GM18870 (cell line): ENCODE data around the gene TMEM234.
A peak's percentile ranks its signal among the peaks of the same experiment; 100 is the strongest.

Experiments used
- ATAC-seq: cut with Tn5 transposase; IDR thresholded peaks from one replicate; pipeline ENCODE4 v1.9.1; 2021; ENCODE audit warnings: moderate library complexity; ENCODE audit not compliant: unreplicated experiment

TMEM234 gene

DNA sequence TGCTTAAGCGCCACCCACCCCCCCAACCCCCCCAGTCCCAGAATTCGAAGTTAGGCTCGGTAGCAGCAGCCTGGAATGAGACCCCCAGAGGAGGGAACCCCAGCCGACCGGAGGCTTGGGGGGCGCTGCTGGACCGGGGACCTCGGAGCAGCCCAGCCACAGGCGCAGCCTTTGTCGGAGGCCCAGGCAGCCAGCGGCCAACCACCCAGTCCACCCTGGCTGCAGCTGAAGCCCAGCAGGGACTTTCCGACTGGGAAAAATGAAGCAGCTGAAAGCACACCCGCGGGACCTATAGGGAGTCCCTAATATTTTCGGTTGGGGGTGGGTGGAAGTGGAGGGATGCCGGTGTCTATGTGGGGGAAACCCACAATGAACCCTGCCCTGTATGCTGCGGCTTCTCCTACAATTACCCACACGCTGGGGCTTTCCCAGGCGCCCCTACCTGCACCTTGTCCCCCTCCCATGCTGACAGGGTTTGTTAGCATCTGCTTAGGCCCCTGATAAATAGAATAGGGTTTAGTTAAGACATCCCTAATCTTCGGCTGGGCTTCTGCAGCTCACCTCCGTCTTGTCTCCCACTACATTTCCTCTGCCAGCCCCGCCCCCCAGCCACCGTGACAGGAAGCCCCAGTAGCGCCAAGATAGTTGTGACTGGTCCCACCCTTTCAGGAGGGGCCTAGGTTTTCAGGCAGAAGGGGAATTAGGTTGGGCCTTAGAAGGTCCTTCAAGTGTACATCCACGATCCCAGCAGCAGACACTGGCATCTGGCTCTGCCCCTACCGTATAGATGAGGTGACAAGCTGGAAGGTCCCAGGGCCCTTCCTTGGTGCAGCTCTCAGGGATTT, 20.9 kb downstream of the TMEM234 start:
- peak; percentile 45 for ATAC-seq

DNA sequence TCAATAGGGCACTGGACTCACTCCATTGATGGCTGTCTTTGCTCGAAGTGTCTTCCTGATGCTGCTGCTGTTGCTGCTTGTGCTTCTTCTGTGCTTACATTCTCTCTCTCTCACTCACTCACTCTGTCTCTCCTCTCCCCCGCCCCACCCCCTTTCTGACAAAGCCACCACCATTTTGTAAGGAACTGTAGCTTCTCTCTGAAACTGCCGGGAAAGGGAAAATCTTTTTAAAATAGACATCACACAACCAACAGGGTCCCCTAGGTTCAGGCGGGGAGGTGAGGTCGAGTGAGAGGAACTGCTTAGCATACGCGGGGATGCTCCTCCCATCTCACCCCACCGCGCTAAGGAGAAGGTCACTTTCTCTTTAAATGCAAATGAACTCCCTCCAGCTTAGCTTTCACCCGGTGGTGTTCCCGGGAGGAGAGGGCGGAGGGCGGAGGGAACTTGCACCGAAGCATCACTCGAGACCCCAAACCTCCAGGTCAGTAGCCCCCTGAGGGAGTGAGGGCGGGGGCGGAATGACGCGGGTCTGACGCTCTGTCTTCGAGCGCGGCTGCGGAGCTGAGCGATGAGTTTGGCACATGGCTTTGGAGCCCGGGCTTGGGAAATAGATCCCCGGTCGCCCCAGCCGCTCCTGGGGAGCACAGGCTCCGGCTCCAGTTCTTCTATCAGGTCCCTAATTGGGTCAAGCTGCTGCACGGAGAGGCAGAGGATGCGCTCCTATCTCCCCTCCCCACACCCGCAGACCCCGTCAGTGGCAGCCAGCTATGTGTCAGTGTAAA, 21.7 kb downstream of the TMEM234 start, which contains the start of gene CCDC28B:
CCDC28B (plus strand) TSS at position 370 of the 785 bp plus-strand sequence. CDS start 1,341 bp downstream, outside the sequence.
- no peak for ATAC-seq

DNA sequence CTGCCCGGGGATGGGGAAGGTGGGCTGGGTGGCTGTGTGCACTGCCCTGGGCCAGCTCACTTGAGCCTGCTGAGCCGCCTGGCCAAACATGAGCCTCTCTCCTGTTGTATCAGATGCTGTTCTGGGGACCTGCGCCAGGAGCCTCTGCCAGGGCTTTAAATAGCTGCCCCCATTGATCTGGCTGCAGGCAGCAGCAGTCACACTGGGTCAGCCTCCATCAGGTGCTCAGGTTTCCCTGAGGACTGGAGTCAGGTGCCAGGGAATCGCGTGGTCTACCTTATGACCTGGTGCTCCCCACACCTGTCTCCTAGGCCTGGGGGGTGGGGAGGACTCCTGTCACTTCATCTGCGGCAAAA, 22.5 kb downstream of the TMEM234 start:
- no peak for ATAC-seq

DNA sequence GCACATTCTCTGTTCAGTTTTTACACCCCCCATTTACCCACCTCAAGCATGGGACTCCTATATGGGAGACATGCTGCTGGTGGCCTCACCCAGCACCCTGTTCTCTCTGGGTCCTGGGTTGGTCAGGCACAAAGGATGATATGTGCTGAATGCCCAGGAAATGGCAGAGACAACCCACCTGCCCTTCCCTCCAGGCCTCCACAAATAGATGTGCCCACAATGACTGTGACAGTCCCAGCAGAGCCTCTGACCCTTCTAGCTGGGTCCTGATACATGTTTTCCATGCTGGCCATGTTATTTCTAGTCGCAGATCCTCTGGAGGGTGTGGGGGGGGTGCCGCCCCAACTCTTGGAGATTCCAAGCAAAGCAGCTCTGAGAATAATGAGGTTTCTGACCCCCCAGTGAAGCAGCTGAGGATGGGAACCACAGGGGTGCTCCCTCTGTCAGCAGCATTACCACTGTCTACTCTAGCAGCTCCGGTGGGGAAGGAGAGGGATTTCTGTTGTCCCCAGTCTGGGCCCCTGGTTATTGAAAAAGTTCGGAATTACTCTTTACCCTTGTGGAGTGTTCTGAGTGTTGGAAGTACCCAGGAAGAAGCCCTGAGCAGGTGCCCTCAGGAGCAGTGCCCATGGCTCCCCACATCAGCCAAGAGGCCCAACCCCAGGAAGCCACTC, 23.0 kb downstream of the TMEM234 start:
- no peak for ATAC-seq

DNA sequence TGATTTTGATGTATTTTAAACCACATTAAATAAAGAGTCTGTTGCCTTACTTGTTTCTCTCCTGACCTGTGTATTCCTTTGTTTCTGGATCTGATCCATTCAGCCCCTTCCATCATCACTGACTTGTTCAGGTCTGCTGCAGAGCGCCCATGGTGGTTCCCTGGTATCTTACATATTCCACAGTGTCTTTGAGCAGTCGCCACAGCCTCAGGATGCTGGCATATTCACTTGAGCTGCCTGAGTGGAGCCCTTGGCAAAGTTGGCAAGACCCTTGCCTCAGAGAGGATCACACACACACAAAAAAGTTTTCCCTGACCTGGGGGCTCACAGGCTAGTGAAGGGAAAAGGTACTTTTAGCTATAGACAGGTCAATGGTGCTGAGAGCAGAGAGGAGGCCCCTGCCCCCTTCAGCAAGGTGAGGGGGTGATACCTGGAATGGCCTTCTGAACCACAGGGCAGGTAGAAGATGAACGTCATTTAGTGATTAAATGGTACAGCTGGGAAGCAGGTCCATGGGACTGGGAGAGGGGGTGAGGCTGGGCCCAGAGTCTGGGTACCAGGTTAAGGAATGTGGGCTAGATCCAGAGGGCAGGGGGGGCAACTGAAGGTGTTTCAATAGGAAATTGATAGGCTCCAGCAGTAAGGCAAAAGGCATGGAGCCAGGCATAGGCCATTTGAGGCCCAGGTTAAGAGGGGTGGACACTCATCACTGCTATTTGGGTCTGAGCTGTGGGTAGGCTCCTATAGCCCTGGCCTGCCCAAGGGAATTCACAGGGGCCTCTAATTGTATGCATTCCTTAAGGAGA, 23.7 kb downstream of the TMEM234 start:
- no peak for ATAC-seq

DNA sequence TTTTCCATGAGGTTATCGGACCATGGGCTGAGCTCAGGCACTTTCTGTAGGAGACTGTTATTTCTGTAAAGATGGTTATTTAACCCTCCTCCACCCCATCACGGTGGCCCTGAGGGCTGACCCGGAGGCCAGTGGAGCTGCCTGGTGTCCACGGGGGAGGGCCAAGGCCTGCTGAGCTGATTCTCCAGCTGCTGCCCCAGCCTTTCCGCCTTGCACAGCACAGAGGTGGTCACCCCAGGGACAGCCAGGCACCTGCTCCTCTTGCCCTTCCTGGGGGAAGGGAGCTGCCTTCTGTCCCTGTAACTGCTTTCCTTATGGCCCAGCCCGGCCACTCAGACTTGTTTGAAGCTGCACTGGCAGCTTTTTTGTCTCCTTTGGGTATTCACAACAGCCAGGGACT, 24.3 kb downstream of the TMEM234 start:
- ATAC-seq, result no peak

DNA sequence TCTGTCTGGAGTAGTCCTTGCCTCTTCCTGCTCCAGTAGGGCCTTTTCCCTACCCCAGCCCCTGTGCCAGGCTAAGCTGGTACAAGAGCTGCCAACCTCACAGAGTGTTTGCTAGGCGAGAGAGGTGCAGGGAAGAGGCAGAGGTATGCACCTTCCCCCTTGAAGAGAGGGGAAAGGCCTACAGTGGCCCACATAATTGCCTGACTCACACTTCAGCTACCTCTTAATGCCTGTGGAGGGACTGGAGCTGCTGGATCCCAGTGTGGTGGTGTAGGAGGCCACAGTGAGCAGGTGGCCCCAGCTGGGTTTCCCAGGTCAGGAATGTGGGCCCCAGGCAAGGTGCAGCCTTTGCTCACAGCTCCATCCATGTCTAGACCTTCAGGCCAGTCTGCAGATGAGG, 25.1 kb downstream of the TMEM234 start:
- no peak for ATAC-seq

DNA sequence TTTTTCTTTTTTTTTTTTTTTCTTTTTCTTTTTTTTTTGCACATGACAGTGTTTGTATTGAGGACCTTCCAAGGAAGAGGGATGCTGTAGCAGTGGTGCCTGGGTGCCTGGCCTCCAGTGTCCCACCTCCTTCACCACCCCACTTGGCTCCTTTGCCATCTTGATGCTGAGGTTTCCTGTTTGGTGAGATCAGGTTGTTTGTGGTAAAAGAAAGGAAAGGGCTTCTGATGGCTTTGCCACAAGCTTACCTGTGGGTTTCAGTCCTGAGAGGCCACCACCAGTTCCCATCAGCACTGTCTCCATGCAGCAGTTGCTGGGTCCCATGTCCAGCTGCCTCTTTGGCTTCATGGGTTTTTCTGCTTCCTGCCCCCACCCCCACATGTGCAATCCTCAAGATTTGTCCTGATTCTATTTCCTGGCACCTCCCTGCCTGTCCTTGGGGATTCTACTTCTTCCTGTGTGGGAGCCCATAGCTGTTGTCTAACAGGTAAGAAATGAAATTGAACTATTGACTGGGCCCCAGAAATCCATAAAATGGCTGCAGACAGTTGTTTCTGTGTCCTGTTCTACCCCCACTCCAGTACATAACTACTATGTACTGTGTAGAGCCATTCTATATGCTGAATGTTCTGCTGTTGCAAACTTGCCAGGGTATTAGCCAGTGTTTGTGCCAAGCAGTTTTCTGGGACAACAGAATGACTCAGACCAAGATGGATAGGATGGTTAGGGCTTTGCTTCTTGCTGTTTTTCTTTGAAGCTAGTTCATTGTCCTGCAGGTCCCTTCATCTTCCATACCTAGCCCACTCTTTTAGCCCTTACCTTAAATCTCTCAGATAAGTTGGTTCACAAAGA, 26.0 kb downstream of the TMEM234 start:
- ATAC-seq, result no peak

DNA sequence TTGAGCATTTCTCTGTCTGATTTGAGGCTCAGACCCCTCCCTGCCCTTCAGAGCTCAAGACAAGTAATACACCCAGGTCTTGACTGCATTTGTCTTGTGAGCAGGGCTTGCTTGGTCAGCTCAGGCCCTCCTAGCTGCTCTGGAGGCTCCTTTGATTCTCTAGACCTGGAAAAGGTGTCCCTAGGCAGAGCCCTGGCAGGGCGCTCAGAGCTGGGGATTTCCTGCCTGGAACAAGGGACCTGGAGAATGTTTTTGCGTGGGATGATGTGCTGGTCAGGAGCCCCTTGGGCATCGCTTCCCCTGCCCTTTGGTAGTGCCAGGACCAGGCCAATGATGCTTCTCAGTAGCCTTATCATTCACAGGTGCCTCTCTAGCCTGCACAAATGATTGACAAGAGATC, 26.6 kb downstream of the TMEM234 start:
- no peak for ATAC-seq

DNA sequence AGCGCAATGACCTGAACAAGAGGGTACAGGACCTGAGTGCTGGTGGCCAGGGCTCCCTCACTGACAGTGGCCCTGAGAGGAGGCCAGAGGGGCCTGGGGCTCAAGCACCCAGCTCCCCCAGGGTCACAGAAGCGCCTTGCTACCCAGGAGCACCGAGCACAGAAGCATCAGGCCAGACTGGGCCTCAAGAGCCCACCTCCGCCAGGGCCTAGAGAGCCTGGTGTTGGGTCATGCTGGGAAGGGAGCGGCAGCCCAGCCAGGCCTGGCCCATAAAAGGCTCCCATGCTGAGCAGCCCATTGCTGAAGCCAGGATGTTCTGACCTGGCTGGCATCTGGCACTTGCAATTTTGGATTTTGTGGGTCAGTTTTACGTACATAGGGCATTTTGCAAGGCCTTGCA, 27.2 kb downstream of the TMEM234 start:
- ATAC-seq, result no peak

DNA sequence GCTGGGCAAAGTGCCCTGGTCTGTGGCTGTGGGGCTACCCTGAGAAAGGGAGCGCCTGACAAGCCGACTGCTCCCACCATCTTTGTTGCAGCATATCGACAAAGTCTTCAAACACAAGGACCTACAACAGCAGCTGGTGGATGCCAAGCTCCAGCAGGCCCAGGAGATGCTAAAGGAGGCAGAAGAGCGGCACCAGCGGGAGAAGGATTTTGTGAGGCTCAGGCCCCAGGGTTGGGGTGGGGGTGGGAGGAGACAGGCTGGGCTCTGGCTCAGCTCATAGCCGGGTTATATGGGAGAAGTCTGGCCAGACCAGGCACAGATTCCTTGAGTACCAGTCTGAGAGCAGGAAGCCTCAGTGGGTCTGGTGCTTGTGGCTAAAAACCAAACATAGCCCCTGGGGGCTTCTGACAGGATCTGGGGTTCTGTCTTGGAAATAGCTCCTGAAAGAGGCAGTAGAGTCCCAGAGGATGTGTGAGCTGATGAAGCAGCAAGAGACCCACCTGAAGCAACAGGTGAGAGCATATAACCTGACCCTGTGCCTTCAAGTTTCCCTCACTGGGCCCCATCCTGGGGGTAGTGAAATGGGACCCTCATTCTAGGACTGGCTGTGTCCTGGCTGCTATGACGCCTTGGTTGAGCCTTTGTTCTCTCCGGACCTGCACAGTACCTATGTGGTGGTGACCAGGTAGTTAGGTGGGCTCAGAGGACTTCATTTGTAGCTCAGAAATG, 29.8 kb downstream of the TMEM234 start:
- no peak for ATAC-seq

DNA sequence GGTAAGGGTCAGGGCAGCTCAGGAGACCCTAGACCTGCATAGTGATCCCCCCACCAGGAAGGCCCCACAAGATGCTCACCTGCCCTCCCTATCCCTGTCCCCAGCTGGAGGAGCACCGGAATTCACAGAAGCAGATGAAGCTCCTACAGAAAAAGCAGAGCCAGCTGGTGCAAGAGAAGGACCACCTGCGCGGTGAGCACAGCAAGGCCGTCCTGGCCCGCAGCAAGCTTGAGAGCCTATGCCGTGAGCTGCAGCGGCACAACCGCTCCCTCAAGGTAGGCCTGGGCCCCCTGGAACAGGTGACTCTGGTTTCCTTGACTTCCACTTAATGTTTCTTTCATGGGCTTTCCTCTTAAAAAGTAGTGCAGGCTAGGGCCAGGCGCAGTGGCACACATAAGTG, 34.3 kb downstream of the TMEM234 start:
- ATAC-seq, result no peak

DNA sequence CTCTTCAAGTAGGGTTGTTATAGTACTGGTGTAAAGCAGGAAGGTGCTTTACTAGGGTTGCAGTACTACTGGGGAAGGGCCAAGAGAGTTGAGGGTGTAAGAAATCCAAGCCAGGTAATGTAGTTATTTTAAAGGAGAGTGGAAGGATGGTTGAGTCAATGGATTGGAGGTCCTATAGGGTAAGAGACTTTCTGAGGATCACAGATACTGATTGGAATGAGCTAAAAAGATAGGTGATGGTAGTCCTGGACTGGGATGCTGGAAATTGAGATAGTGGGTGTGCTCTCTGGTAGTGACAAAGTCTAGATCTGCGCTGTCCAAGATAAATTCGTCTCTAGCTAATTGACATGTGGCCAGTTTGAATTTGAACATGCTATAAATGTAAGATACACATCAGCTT, 35.7 kb downstream of the TMEM234 start:
- ATAC-seq, result no peak

DNA sequence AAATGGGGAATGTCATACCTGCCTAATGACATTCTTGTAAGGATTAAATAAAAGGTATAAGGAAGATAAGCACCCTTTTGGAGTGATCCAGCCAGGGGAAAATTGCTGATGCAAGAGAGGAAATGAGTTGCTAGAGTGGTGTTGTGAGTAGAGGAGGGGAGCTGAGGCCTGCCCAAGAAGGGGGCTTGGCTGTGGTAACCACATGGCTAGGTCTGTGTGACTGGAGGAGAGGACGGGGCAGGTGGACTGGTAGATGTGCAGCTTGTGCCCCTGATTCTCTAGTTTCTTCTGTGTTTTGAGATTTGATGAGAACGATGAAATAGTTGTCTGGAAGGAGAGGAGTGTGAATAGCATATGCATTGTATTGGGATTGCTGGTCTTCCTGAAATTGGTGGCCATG, 36.1 kb downstream of the TMEM234 start:
- no peak for ATAC-seq

DNA sequence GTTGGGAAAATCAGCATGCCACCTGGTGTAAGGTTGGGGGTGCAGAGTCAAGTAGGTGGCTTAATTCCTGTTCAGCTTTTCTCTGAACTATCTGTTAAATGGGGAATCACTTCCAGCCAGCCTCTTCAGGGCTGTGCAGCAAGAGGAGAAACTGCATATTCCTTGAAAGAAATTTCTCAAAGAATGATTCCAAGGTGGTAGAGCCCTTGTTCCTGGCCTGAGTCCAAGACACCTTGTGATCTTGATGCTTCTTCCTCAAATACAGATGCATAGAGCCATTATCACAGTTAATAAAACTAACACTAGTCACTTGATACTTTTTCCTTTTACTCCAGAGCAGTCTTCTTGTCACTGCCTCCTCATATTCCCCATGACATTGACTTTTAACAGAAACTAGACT, 37.5 kb downstream of the TMEM234 start:
- ATAC-seq, result no peak

DNA sequence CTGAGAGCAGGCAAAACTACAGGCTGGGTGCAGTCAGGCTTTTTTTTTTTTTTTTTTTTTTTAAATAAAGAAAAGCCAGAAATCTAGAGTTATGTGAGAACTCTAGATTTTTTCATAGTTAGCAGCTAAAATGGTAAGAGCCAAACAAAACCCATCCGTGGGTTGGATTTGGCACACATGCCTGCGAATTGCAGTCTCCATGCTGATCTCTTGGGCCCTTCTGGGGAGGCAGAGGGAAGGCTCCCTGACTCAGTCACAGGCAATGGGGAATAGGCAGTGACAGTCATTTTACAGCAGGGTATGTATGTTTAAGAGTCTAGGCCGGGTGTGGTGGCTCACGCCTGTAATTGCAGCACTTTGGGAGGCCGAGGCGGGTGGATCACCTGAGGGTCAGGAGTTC, 40.1 kb downstream of the TMEM234 start:
- no peak for ATAC-seq

DNA sequence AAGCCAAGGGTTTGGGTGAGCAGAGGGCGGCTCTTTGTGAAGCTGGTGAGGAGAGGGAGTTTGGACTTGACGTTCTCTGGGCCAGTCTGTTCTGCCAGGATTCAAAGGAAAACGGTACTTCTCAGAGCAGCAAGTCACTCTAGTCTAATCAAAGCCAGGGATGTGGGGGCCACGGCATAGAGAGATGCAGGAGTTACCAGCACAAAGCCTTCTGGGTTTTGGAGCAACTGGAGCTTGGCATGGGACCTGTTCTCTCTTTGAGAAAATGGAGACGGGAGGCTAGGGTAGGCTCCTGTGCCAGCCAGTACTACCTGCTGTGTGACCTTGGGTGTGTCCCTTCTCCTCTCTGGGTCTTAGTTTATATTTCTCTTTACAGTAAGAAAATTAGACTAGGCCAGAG, 40.6 kb downstream of the TMEM234 start:
- ATAC-seq, result no peak

DNA sequence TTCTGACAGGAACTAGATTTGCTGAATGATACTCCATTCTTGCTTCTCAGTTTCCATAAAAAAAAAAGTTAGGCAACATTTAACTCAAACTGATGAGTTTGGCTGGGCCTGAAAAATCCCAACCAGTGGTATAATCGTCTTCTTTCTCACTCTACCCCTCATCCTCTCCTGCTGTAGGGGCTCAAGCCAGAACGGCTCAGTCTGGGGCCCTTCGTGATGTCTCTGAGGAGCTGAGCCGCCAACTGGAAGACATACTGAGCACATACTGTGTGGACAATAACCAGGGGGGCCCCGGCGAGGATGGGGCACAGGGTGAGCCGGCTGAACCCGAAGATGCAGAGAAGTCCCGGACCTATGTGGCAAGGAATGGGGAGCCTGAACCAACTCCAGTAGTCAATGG, 41.1 kb downstream of the TMEM234 start:
- no peak for ATAC-seq
